Testis (tissue), 3 donors: ENCODE data around the gene ST6GALNAC6. TPM values are rescaled to one million over a fixed set of nuclear protein-coding genes. Genes with fewer than 3 reads are reported as not detected.

Experiments used
- DNase-seq: peaks from one replicate; pipeline ENCODE4 v3.0.0-alpha.2; 2019
- H3K27ac ChIP-seq, 2 donors: fragments of 200-600 bp; sonication (generic); one replicate each; pipeline ENCODE4 v1.5.1; 2019
- H3K27me3 ChIP-seq: fragments of 200-600 bp; sonication (generic); one replicate; pipeline ENCODE4 v1.5.1; 2019
- H3K36me3 ChIP-seq: fragments of 200-600 bp; sonication (generic); one replicate; pipeline ENCODE4 v1.5.1; 2017; ENCODE audit warnings: low read depth; ENCODE audit errors: missing control alignments
- H3K4me1 ChIP-seq: fragments of 200-600 bp; sonication (generic); one replicate; pipeline ENCODE4 v1.5.1; 2019
- H3K4me3 ChIP-seq, 2 donors: fragments of 200-600 bp; sonication (generic); one replicate each; pipeline ENCODE4 v1.5.1; 2017 to 2019
- H3K9me3 ChIP-seq: fragments of 200-600 bp; sonication (generic); one replicate; pipeline ENCODE4 v1.5.1; 2017
- POLR2A ChIP-seq: fragments of 450-650 bp; IDR thresholded peaks from one replicate; pipeline ENCODE4 v1.6.1; 2017; ENCODE audit warnings: antibody characterized with exemption, mild to moderate bottlenecking, moderate library complexity
- WGBS, 2 donors: methylation state at CpG; one replicate each; pipeline ENCODE4 v1.1.5; 2018; 5-methylcytosine and 5-hydroxymethylcytosine counted together
- intact Hi-C: fragments of 100-400 bp; cut with DNase I; formaldehyde crosslinking; loops from one replicate; pipeline ENCODE4 v1.15.1; 2023; ENCODE audit warnings: low total_unique reads
- polyA plus RNA-seq: library from polyadenylated mRNA; stranded (reverse); fragments of 350-450 nt; fragmentation: Illumina TruSeq; extraction: RNeasy Lipid Tissue Mini Kit (QIAGEN cat#74804); gene quantifications from one replicate; pipeline ENCODE4 v1.2.3, GENCODE V29; 2014; ENCODE audit warnings: low read depth, low replicate concordance; ENCODE audit not compliant: insufficient read depth
- total RNA-seq, 2 donors: library from RNA; depleted of rRNA; stranded (reverse); fragments of >200 nt; gene quantifications; one replicate each; pipeline ENCODE4 v1.2.3, GENCODE V29; 2016
- TF ChIP-seq, protein P1 (sequence below), 3 experiments: fragments of 450-650 bp in 2 of 3; fragments of 200-600 bp in 1 of 3; sonication (generic) in 1 of 3; IDR thresholded peaks; one replicate each; pipeline ENCODE4 v1.5.1; 2016 to 2019; ENCODE audit warnings: antibody characterized with exemption in 3 of 3, mild to moderate bottlenecking in 2 of 3, moderate library complexity in 1 of 3

The ST6GALNAC6 gene
- total and polyA plus RNA-seq, 3 donors from 2014 or later, result 43.0 to 70.3 (median 46.3) TPM

- Histone ChIP-seq H3K4me3 (no peak overlapping the region), H3K27ac (no peak overlapping the region), H3K9me3 (no peaks in the 10 kb centered on the region), H3K27me3 (no peaks in the 10 kb centered on the region), H3K36me3 (no peaks in the 10 kb centered on the region), H3K4me1 (peaks cover 13% of the 10 kb centered on the region)
- TF ChIP-seq, protein P1, sequence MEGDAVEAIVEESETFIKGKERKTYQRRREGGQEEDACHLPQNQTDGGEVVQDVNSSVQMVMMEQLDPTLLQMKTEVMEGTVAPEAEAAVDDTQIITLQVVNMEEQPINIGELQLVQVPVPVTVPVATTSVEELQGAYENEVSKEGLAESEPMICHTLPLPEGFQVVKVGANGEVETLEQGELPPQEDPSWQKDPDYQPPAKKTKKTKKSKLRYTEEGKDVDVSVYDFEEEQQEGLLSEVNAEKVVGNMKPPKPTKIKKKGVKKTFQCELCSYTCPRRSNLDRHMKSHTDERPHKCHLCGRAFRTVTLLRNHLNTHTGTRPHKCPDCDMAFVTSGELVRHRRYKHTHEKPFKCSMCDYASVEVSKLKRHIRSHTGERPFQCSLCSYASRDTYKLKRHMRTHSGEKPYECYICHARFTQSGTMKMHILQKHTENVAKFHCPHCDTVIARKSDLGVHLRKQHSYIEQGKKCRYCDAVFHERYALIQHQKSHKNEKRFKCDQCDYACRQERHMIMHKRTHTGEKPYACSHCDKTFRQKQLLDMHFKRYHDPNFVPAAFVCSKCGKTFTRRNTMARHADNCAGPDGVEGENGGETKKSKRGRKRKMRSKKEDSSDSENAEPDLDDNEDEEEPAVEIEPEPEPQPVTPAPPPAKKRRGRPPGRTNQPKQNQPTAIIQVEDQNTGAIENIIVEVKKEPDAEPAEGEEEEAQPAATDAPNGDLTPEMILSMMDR (IDR thresholded peaks at IDR 0.05), result no peak
- TF ChIP-seq POLR2A, result no peak
- no peak for DNase-seq
- intact Hi-C loops, result no loop called here
- WGBS, 2 donors, result 81 to 84% methylated on average over 8 of the region's 8 CpGs
Observed at GRCh38 chr9:127923771-127924170, 24.4 kb upstream of the ST6GALNAC6 start.

DNA sequence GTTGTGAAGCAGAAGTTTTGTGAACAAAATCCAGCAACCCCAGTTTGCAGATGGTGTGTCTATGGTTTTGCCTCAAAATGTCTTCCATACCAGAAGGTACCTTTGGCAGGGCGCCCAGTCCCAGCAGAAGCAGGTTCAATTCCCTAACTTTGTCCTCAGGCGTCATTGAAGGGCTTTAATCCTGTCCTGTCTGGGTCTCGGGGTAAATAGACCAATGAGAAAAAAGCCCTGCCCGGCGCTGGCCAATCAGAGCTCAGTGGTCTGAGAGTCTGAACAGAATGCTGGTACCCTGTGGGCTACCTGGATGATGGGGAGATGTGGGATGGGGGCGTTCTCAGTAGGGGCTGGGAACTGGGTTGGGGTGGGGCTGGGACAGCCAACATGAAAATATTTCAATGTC is 23.6 kb upstream of the ST6GALNAC6 start:
- no peak for TF ChIP-seq POLR2A
- TF ChIP-seq, protein P1 (IDR thresholded peaks at IDR 0.05), result no peak

GRCh38 chr9:127921557-127922120 is 22.2 kb upstream of the ST6GALNAC6 start:
- TF ChIP-seq POLR2A, result no peak
- TF ChIP-seq, protein P1 (IDR thresholded peaks at IDR 0.05), result peak; percentile 92 to 95 (median 95)
- 4 to 9% methylated on average over 21 to 42 of the region's 45 CpGs for WGBS, 2 donors
- H3K36me3 ChIP-seq, result no peaks in the 10 kb centered on the region
- peak; percentile 77 for DNase-seq
- H3K27ac ChIP-seq, result no peak overlapping the region
- no peaks in the 10 kb centered on the region for H3K9me3 ChIP-seq
- H3K27me3 ChIP-seq, result no peaks in the 10 kb centered on the region
- intact Hi-C loops, result no loop called here
- H3K4me1 ChIP-seq, result peaks cover 5% of the 10 kb centered on the region
- peak overlapping the region in 1 of 2 donors; percentile 24 for H3K4me3 ChIP-seq

More for the DNA sequence above, 23.6 kb upstream of the ST6GALNAC6 start:
- intact Hi-C loops, result no loop called here
- no peak for DNase-seq
- Histone ChIP-seq H3K9me3 (no peaks in the 10 kb centered on the region), H3K4me3 (no peak overlapping the region), H3K4me1 (peaks cover 13% of the 10 kb centered on the region), H3K27me3 (no peaks in the 10 kb centered on the region), H3K27ac (no peak overlapping the region), H3K36me3 (no peaks in the 10 kb centered on the region)
- 59 to 64% methylated on average over 6 of the region's 6 CpGs for WGBS, 2 donors

- no peak overlapping the region for H3K27ac ChIP-seq
- intact Hi-C loops, result no loop called here
- no peak for DNase-seq
- no peaks in the 10 kb centered on the region for H3K27me3 ChIP-seq
- 92% methylated on average over 7 of the region's 7 CpGs for WGBS, 2 donors
- no peak overlapping the region for H3K4me3 ChIP-seq
- peaks cover 4% of the 10 kb centered on the region for H3K4me1 ChIP-seq
- TF ChIP-seq POLR2A, result no peak
- TF ChIP-seq, protein P1 (IDR thresholded peaks at IDR 0.05), result no peak
- H3K36me3 ChIP-seq, result no peaks in the 10 kb centered on the region
- H3K9me3 ChIP-seq, result no peaks in the 10 kb centered on the region
Observed at GRCh38 chr9:127920794-127921193, 21.4 kb upstream of the ST6GALNAC6 start.

DNA sequence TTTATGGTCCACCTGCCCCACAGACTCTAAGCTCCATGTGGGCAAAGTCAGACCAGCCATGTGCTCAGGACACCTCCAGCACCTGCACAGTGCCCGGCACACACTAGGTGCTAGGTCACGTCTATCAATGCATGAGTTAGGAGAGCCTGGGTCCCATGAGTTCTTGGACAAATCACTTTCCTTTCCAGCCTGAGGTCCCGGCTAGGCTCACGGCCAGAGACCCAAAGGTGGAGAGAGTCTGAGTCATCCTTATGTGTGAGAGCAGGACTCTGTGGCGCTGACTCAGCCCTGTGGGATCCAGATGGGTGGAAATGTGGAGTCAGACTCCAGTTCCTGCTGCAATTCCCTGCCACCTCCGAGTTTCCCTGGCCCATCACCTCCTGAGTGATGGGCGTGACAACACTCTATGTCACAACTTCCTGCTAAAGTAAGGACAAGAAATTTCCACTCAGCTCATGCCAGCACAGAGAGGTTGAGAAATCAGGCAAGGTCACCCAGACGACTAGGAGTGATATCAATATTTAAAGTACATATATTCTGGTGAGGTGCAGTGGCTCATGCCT is 19.9 kb upstream of the ST6GALNAC6 start:
- Histone ChIP-seq H3K36me3 (no peaks in the 10 kb centered on the region), H3K4me1 (peaks cover 17% of the 10 kb centered on the region), H3K27me3 (no peaks in the 10 kb centered on the region), H3K4me3 (no peak overlapping the region), H3K27ac (no peak overlapping the region), H3K9me3 (no peaks in the 10 kb centered on the region)
- DNase-seq, result no peak
- 66 to 73% methylated on average over 8 of the region's 8 CpGs for WGBS, 2 donors
- intact Hi-C loops, result loop anchor here (5.0 kb wide), 1 partner anchor 182 kb away; the partner anchor contains the start of gene TOR2A
- TF ChIP-seq, protein P1 (IDR thresholded peaks at IDR 0.05), result no peak
